ENCODE results near the gene FYB1. TPM values are rescaled to one million over a fixed set of nuclear protein-coding genes. Genes with fewer than 3 reads are reported as not detected.

The FYB1 gene
- total RNA-seq, 3 donors from 2014 or later (not counting 1 experiment from before 2014, with no cell fraction given) = 277 to 340 (median 295) TPM

DNA sequence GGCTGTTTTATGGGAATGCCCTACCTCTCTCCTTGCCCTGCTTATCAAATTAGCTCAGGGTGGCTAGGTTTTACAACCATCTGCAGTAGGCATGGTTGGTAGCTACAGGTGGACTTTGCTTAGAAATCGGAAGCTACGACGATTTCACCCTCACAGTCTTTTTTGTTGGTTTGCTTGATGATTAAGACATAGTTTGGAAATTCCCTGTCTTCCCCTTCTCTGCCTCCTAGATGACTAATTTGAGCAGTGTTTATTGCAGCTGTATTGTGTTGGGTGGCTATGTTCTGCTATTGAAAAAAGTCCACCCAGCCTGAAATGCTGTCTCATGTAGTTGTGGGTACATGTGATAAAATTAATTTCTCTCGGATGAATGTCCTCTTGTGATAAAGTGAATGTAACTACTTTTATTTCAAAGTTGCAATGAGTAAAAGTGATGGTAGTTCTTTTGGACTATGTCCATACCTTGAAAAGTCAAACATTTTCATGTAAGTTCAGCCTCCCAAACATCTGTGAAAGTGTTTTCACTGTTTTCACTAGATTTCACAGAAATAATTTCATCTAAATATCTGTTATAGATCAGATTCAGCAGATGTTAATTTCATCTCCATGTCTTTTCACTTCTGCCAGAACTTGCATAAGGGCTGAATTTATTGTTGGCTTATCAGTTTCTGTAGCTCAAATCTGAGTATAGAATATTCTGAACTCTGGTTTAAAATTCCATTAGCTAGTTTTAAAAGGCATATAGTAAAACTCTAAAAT is 37.3 kb upstream of the FYB1 start:
- Histone ChIP-seq H3K27me3 (ENCODE audit: control insufficient read depth, insufficient read depth, low read length) (no peaks in the 10 kb centered on the region), H3K9me3 (ENCODE audit: control insufficient read depth, insufficient read depth, low read length) (no peaks in the 10 kb centered on the region), H3K27ac (ENCODE audit: low read length) (no peak overlapping the region), H3K36me3 (ENCODE audit: control insufficient read depth, insufficient read depth, low read length) (peaks cover 8% of the 10 kb centered on the region), H3K4me3 (ENCODE audit: low read length) (no peak overlapping the region), H3K4me1 (ENCODE audit: control insufficient read depth, insufficient read depth, low read length) (peaks cover 19% of the 10 kb centered on the region)
- peak; percentile 70 to 94 (median 94) for ATAC-seq
- 10% methylated on average over 1 of the region's 4 CpGs for WGBS (ENCODE audit: insufficient coverage)
- no peaks in the 10 kb centered on the region for H3K9me3 Mint-ChIP-seq
- peak overlapping the region; percentile 35 for H3K4me3 Mint-ChIP-seq
- intact Hi-C loops (cut with micrococcal nuclease) = loop anchor here (2.0 to 5.0 kb wide), 2 partner anchors 18 to 94 kb away; no protein-coding TSS in a partner anchor
- H3K27ac Mint-ChIP-seq = peak overlapping the region; percentile 69 to 81
- no peaks in the 10 kb centered on the region for H3K36me3 Mint-ChIP-seq
- peak in 1 of 2 donors; percentile 73 for DNase-seq
- H3K27me3 Mint-ChIP-seq (ENCODE audit: low read depth in 2 of 2) = no peaks in the 10 kb centered on the region
- TF ChIP-seq, protein P1, sequence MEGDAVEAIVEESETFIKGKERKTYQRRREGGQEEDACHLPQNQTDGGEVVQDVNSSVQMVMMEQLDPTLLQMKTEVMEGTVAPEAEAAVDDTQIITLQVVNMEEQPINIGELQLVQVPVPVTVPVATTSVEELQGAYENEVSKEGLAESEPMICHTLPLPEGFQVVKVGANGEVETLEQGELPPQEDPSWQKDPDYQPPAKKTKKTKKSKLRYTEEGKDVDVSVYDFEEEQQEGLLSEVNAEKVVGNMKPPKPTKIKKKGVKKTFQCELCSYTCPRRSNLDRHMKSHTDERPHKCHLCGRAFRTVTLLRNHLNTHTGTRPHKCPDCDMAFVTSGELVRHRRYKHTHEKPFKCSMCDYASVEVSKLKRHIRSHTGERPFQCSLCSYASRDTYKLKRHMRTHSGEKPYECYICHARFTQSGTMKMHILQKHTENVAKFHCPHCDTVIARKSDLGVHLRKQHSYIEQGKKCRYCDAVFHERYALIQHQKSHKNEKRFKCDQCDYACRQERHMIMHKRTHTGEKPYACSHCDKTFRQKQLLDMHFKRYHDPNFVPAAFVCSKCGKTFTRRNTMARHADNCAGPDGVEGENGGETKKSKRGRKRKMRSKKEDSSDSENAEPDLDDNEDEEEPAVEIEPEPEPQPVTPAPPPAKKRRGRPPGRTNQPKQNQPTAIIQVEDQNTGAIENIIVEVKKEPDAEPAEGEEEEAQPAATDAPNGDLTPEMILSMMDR (IDR thresholded peaks at IDR 0.05) = no peak
- H3K4me1 Mint-ChIP-seq = peaks cover 76 to 79% of the 10 kb centered on the region in 2 donors

DNA sequence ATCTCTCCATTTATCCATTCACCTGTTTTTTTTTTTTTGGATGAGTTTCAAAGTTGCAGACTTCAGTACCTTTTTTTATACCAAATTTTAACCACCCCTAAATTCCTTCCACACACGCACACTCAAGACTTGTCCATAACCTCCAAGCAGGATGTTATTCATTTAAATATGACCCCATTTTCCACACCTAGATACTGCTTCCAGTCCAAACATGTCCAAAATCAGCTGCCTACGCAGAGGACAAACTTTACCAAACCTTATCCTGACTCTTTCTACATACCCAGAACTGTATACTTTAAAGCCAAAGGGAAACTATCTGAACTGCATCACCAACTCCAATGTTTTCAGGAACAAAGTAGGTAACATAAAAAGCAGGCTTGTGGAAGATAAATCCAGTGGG is 36.0 kb upstream of the FYB1 start:
- no peak for DNase-seq
- Histone ChIP-seq H3K27me3 (ENCODE audit: control insufficient read depth, insufficient read depth, low read length) (no peaks in the 10 kb centered on the region), H3K9me3 (ENCODE audit: control insufficient read depth, insufficient read depth, low read length) (no peaks in the 10 kb centered on the region), H3K4me1 (ENCODE audit: control insufficient read depth, insufficient read depth, low read length) (peaks cover 15% of the 10 kb centered on the region), H3K36me3 (ENCODE audit: control insufficient read depth, insufficient read depth, low read length) (peaks cover 13% of the 10 kb centered on the region), H3K27ac (ENCODE audit: low read length) (no peak overlapping the region), H3K4me3 (ENCODE audit: low read length) (no peak overlapping the region)
- no peak for ATAC-seq
- H3K36me3 Mint-ChIP-seq = peaks cover 8% of the 10 kb centered on the region
- H3K27ac Mint-ChIP-seq = peak overlapping the region; percentile 69 to 81
- no peak overlapping the region for H3K4me3 Mint-ChIP-seq
- peaks cover 74 to 77% of the 10 kb centered on the region in 2 donors for H3K4me1 Mint-ChIP-seq
- WGBS (ENCODE audit: insufficient coverage) = 90% methylated on average over 2 of the region's 2 CpGs
- TF ChIP-seq, protein P1 (IDR thresholded peaks at IDR 0.05) = no peak
- no peaks in the 10 kb centered on the region for H3K9me3 Mint-ChIP-seq
- intact Hi-C loops (cut with micrococcal nuclease) = loop anchor here (5.0 kb wide), 1 partner anchor 93 kb away; no protein-coding TSS in a partner anchor
- no peaks in the 10 kb centered on the region for H3K27me3 Mint-ChIP-seq (ENCODE audit: low read depth in 2 of 2)

DNA sequence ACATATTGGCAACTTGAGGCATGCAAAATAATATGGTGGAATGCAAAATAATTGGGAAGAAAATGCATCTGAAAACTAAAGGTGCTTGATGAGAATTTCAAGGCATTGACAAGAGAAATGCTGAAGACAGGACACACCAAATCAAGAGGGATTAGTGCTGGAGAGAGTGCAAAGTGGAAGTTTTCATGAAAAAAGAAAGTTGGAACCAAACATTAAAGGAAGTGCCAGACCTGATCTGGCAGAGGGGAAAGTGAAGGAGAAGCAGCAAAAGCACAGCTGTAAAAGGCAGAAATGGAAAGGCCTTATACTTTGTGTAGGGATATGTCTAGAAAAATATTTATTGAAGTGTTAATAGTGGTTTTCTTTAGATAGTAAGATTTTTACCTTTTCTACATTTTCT is 35.3 kb upstream of the FYB1 start:
- H3K4me1 ChIP-seq (ENCODE audit: control insufficient read depth, insufficient read depth, low read length) = peaks cover 15% of the 10 kb centered on the region
- no peak for DNase-seq
- intact Hi-C loops (cut with micrococcal nuclease) = loop anchor here (5.0 kb wide), 1 partner anchor 92 kb away; no protein-coding TSS in a partner anchor
- Mint-ChIP-seq H3K27ac (peak overlapping the region; percentile 69 to 81), H3K4me3 (no peak overlapping the region), H3K27me3 (ENCODE audit: low read depth in 2 of 2) (no peaks in the 10 kb centered on the region), H3K9me3 (no peaks in the 10 kb centered on the region), H3K4me1 (peaks cover 74 to 77% of the 10 kb centered on the region in 2 donors), H3K36me3 (peaks cover 15% of the 10 kb centered on the region)
- H3K27ac ChIP-seq (ENCODE audit: low read length) = no peak overlapping the region
- H3K27me3 ChIP-seq (ENCODE audit: control insufficient read depth, insufficient read depth, low read length) = no peaks in the 10 kb centered on the region
- H3K36me3 ChIP-seq (ENCODE audit: control insufficient read depth, insufficient read depth, low read length) = peaks cover 21% of the 10 kb centered on the region
- TF ChIP-seq, protein P1 (IDR thresholded peaks at IDR 0.05) = no peak
- H3K9me3 ChIP-seq (ENCODE audit: control insufficient read depth, insufficient read depth, low read length) = no peaks in the 10 kb centered on the region
- no peak for ATAC-seq
- H3K4me3 ChIP-seq (ENCODE audit: low read length) = no peak overlapping the region

All from natural killer cell (primary cell).